Endodermal cell (in vitro differentiated cells): Measurements from ENCODE around the gene LRRFIP1. TPM values are rescaled to one million over a fixed set of nuclear protein-coding genes. Genes with fewer than 3 reads are reported as not detected.

Experiments used
- DNase-seq: peaks from one replicate; pipeline ENCODE4 v3.0.0-alpha.2; 2017
- H3K27ac ChIP-seq: 2 replicates; pipeline ENCODE4 v1.5.1; 2013; ENCODE audit warnings: mild to moderate bottlenecking, low read depth, low read length, moderate library complexity
- H3K27me3 ChIP-seq: 2 replicates; pipeline ENCODE4 v1.6.1; 2013; ENCODE audit warnings: mild to moderate bottlenecking, low read length, moderate library complexity; ENCODE audit not compliant: insufficient read depth, control insufficient read depth, poor library complexity, severe bottlenecking
- H3K36me3 ChIP-seq: 2 replicates; pipeline ENCODE4 v1.7.0; 2013; ENCODE audit warnings: mild to moderate bottlenecking, low read length, moderate library complexity; ENCODE audit not compliant: control insufficient read depth, insufficient read depth
- H3K4me1 ChIP-seq: one replicate; pipeline ENCODE4 v1.7.0; 2013; ENCODE audit warnings: low read length; ENCODE audit not compliant: control insufficient read depth, insufficient read depth
- H3K4me3 ChIP-seq: 2 replicates; pipeline ENCODE4 v1.5.1; 2013; ENCODE audit warnings: mild to moderate bottlenecking, low read length, moderate library complexity
- H3K9ac ChIP-seq: 2 replicates; pipeline ENCODE4 v1.6.1; 2013; ENCODE audit warnings: mild to moderate bottlenecking, low read length, moderate library complexity; ENCODE audit not compliant: poor library complexity, severe bottlenecking; ENCODE audit errors: extremely low read depth
- H3K9me3 ChIP-seq: 2 replicates; pipeline ENCODE4 v1.6.1; 2013; ENCODE audit warnings: mild to moderate bottlenecking, low read length, moderate library complexity; ENCODE audit not compliant: control insufficient read depth
- H3K27ac Mint-ChIP-seq: 2 replicates; pipeline ENCODE4 v1.8.0; 2020; ENCODE audit warnings: mixed read lengths
- H3K27me3 Mint-ChIP-seq: 2 replicates; pipeline ENCODE4 v1.8.0; 2021; ENCODE audit warnings: mild to moderate bottlenecking, mixed read lengths; ENCODE audit not compliant: insufficient read depth
- H3K36me3 Mint-ChIP-seq: 2 replicates; pipeline ENCODE4 v1.8.0; 2020; ENCODE audit warnings: low read depth, mixed read lengths
- H3K4me1 Mint-ChIP-seq: 2 replicates; pipeline ENCODE4 v1.8.0; 2020; ENCODE audit warnings: mixed read lengths
- H3K4me3 Mint-ChIP-seq: 2 replicates; pipeline ENCODE4 v1.8.0; 2020; ENCODE audit warnings: mild to moderate bottlenecking, moderate library complexity, mixed read lengths
- H3K9me3 Mint-ChIP-seq: 2 replicates; pipeline ENCODE4 v1.8.0; 2020; ENCODE audit warnings: mild to moderate bottlenecking, mixed read lengths
- CTCF ChIP-seq: fragments of 200-600 bp; sonication (generic); conservative IDR thresholded peaks from 2 replicates; pipeline ENCODE4 v1.5.0; 2021; ENCODE audit warnings: antibody characterized with exemption, mild to moderate bottlenecking
- WGBS, 2 experiments: methylation state at CpG; one replicate each; pipeline versions ENCODE4 v1.1.5 to v1.1.7; 2013; ENCODE audit warnings: missing lambda C conversion rate in 2 of 2, mixed read lengths in 1 of 2; ENCODE audit not compliant: insufficient coverage in 1 of 2, insufficient read length in 1 of 2; 5-methylcytosine and 5-hydroxymethylcytosine counted together
- total RNA-seq, 2 donors: library from RNA; stranded (reverse); fragmentation: NEBNext Ultra II Directional in 1 of 2; extraction: Animal tissue kit (Norgen Biotek cat#: 25700) in 1 of 2; gene quantifications; 2 replicates in 1 of 2; 3 replicates in 1 of 2; pipeline ENCODE4 v1.2.1, GENCODE V29; 2021

LRRFIP1 gene
- total RNA-seq, 2 donors from 2014 or later: 102 to 132 TPM

- no peak overlapping the region for H3K27ac Mint-ChIP-seq
- TF ChIP-seq CTCF: no peak
- H3K4me3 Mint-ChIP-seq: no peak overlapping the region
- H3K36me3 Mint-ChIP-seq: no peaks in the 10 kb centered on the region
- no peak overlapping the region for H3K27ac ChIP-seq
- no peaks in the 10 kb centered on the region for H3K9me3 Mint-ChIP-seq
- H3K4me1 Mint-ChIP-seq: no peaks in the 10 kb centered on the region
- no peaks in the 10 kb centered on the region for H3K4me1 ChIP-seq
- H3K9me3 ChIP-seq: no peaks in the 10 kb centered on the region
- DNase-seq: no peak
- WGBS, 2 experiments: 100% methylated on average over 1 of the region's 2 CpGs; no CpG with 5 or more reads in 1 of the 2 experiments
- no peak overlapping the region for H3K4me3 ChIP-seq
- H3K27me3 ChIP-seq: no peaks in the 10 kb centered on the region
- H3K36me3 ChIP-seq: no peaks in the 10 kb centered on the region
- no peaks in the 10 kb centered on the region for H3K27me3 Mint-ChIP-seq
- no peak overlapping the region for H3K9ac ChIP-seq
These were observed 196.2 kb downstream of the LRRFIP1 start for GRCh38 chr2:237823544-237823943.

DNA sequence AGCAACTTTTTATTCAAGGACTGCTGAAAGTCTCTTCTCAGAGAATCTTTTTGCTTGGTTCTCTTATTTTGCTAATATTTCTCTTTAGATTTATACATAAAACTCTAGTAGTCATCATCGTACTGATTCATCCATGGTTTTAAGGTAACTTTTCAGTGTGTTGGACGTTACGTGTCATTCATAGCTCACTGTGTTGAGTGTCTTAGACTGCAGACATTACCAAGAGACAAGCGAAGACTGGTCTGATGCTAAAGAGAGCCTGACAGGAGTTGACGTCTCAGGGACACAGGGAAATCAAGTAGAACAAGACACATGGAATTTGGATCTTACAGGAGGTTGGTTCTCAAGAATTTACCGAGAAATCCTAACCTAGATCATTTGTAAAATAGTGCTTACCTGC, 196.7 kb downstream of the LRRFIP1 start:
- Histone ChIP-seq H3K27ac (no peak overlapping the region), H3K4me1 (no peaks in the 10 kb centered on the region), H3K9me3 (no peaks in the 10 kb centered on the region), H3K36me3 (no peaks in the 10 kb centered on the region), H3K4me3 (no peak overlapping the region), H3K27me3 (no peaks in the 10 kb centered on the region), H3K9ac (no peak overlapping the region)
- 84 to 89% methylated on average over 6 of the region's 6 CpGs for WGBS, 2 experiments
- H3K27ac Mint-ChIP-seq: no peak overlapping the region
- DNase-seq: no peak
- H3K36me3 Mint-ChIP-seq: no peaks in the 10 kb centered on the region
- no peaks in the 10 kb centered on the region for H3K27me3 Mint-ChIP-seq
- TF ChIP-seq CTCF: no peak
- no peaks in the 10 kb centered on the region for H3K4me1 Mint-ChIP-seq
- no peaks in the 10 kb centered on the region for H3K9me3 Mint-ChIP-seq
- H3K4me3 Mint-ChIP-seq: no peak overlapping the region

DNA sequence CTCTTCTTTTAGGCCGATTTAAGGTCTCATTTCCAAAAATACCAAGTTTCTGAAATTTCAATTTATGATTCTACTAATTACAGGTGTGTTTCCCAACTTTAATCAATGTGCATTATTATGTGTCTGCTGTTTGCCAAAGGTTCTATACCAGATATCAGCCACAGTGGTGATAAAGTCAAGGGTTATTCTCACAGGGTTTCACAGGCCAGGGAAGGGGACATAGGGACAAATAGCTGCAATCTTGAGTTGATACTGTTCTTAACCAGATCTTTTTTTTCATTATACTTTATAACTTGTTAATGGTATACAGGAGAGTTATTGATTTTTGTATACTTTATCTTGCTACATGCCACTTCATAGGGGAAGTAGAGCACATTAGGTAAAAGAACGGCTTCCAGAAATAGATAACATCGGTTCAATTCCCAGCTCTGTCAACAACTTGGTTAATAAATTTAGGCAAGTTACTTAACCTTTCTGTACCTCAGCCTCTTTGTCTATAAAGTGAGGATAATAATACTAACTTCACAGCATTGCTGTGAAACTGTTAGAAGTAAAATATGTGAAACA, 200.1 kb downstream of the LRRFIP1 start:
- no peak for DNase-seq
- no peak for TF ChIP-seq CTCF
- no peak overlapping the region for H3K9ac ChIP-seq
- H3K4me1 Mint-ChIP-seq: no peaks in the 10 kb centered on the region
- H3K9me3 Mint-ChIP-seq: no peaks in the 10 kb centered on the region
- no peaks in the 10 kb centered on the region for H3K36me3 ChIP-seq
- no peak overlapping the region for H3K4me3 Mint-ChIP-seq
- no peaks in the 10 kb centered on the region for H3K27me3 ChIP-seq
- H3K27ac Mint-ChIP-seq: no peak overlapping the region
- H3K9me3 ChIP-seq: no peaks in the 10 kb centered on the region
- no peaks in the 10 kb centered on the region for H3K4me1 ChIP-seq
- H3K27me3 Mint-ChIP-seq: no peaks in the 10 kb centered on the region
- no peak overlapping the region for H3K4me3 ChIP-seq
- WGBS, 2 experiments: 88% methylated on average over 3 of the region's 3 CpGs; no CpG with 5 or more reads in 1 of the 2 experiments
- H3K36me3 Mint-ChIP-seq: no peaks in the 10 kb centered on the region
- H3K27ac ChIP-seq: no peak overlapping the region

Other genes with a start within 250 kb of the LRRFIP1 start
- 1 to 10 TPM in 1 of 2 donors, under 1 TPM in 1; 0.40 to 1.2 TPM for gene COL6A3, start 213.4 kb upstream of the LRRFIP1 start, total RNA-seq
- gene MLPH, start 140.3 kb upstream of the LRRFIP1 start, total RNA-seq: 1 to 10 TPM in 1 of 2 donors, under 1 TPM in 1; 0.75 to 1.0 TPM
- gene PRLH, start 61.0 kb upstream of the LRRFIP1 start, total RNA-seq: not detected
- gene RAB17, start 36.9 kb upstream of the LRRFIP1 start, total RNA-seq: 100 to 1,000 TPM; 235 to 369 TPM
- gene RBM44, start 171.2 kb downstream of the LRRFIP1 start, total RNA-seq: 1 to 10 TPM in 1 of 2 donors, under 1 TPM in 1; 0.42 to 1.2 TPM
- 1 to 10 TPM in 1 of 2 donors, under 1 TPM in 1; 0.40 to 1.6 TPM for gene RAMP1, start 232.0 kb downstream of the LRRFIP1 start, total RNA-seq